KMS-11 (cell line): Measurements from ENCODE around the gene LRFN4.

Experiments used
- H2AFZ ChIP-seq: fragments of 200-600 bp; sonication (generic); 2 replicates; pipeline ENCODE4 v1.6.1; 2016; ENCODE audit warnings: antibody characterized with exemption, mixed run types, low read depth
- H3K27ac ChIP-seq: fragments of 200-600 bp; sonication (generic); 2 replicates; pipeline ENCODE4 v1.6.1; 2016; ENCODE audit warnings: mild to moderate bottlenecking, mixed run types
- H3K27me3 ChIP-seq: fragments of 200-600 bp; sonication (generic); 2 replicates; pipeline ENCODE4 v1.6.1; 2017; ENCODE audit warnings: mild to moderate bottlenecking, low read depth, mixed run types, moderate library complexity; ENCODE audit not compliant: insufficient read depth
- H3K36me3 ChIP-seq: fragments of 200-600 bp; sonication (generic); 2 replicates; pipeline ENCODE4 v1.6.1; 2017; ENCODE audit warnings: mild to moderate bottlenecking, mixed run types; ENCODE audit not compliant: insufficient read depth
- H3K4me1 ChIP-seq: fragments of 200-600 bp; sonication (generic); 2 replicates; pipeline ENCODE4 v1.6.1; 2016; ENCODE audit warnings: mild to moderate bottlenecking, low read depth, mixed run types; ENCODE audit not compliant: poor library complexity, severe bottlenecking
- H3K4me2 ChIP-seq: fragments of 200-600 bp; sonication (generic); 2 replicates; pipeline ENCODE4 v1.7.0; 2016; ENCODE audit warnings: mild to moderate bottlenecking, mixed run types
- H3K4me3 ChIP-seq: fragments of 200-600 bp; sonication (generic); IDR thresholded peaks from 2 replicates; pipeline ENCODE4 v1.6.1; 2017; ENCODE audit warnings: low read depth, low read length, mixed read lengths; ENCODE audit not compliant: insufficient read depth
- H3K79me2 ChIP-seq: fragments of 200-600 bp; sonication (generic); 2 replicates; pipeline ENCODE4 v1.6.1; 2016; ENCODE audit warnings: low read depth, mixed run types; ENCODE audit not compliant: insufficient read depth
- H3K9ac ChIP-seq: fragments of 200-600 bp; sonication (generic); 2 replicates; pipeline ENCODE4 v1.6.1; 2016; ENCODE audit warnings: mild to moderate bottlenecking, mixed run types
- H4K20me1 ChIP-seq: fragments of 200-600 bp; sonication (generic); 2 replicates; pipeline ENCODE4 v1.6.1; 2016; ENCODE audit warnings: mild to moderate bottlenecking, mixed run types; ENCODE audit not compliant: insufficient read depth
- CTCF ChIP-seq: fragments of 200-600 bp; sonication (generic); conservative IDR thresholded peaks from 2 replicates; pipeline ENCODE4 v1.6.1; 2017; ENCODE audit warnings: low read depth, mild to moderate bottlenecking, antibody characterized with exemption, low read length, moderate library complexity, mixed read lengths

Gene LRFN4

DNA sequence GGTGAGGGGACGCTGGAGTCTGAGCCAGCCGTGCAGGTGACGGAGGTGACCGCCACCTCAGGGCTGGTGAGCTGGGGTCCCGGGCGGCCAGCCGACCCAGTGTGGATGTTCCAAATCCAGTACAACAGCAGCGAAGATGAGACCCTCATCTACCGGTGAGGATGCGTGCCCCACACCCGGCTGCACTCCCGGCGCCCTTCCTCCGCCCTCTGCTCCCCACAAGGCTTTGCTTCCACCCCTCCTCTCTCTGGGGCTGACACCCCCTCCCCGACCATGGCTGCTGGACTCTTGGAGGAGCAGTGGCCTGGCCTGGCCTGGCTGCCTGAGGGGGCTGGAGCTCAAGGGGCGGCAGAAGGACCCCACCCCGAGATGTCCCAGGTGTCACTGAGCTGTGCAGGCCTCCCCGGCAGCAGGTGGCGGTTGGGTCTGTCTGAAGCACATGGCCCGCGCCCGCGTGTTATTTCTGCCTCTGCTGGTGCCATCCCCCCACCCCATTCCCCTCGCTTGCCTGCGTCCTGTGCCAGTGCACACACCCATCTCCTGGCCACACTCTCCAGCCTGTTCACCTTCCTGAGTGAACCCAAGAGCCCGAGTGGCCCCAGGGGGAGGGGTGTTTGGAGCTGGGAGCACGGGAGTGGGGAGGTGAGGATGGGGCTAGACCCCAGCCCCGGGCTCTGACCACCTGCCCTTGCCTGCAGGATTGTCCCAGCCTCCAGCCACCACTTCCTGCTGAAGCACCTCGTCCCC is 2.2 kb downstream of the LRFN4 start:
- no peak for TF ChIP-seq CTCF
- H3K4me2 ChIP-seq, result no peak overlapping the region

DNA sequence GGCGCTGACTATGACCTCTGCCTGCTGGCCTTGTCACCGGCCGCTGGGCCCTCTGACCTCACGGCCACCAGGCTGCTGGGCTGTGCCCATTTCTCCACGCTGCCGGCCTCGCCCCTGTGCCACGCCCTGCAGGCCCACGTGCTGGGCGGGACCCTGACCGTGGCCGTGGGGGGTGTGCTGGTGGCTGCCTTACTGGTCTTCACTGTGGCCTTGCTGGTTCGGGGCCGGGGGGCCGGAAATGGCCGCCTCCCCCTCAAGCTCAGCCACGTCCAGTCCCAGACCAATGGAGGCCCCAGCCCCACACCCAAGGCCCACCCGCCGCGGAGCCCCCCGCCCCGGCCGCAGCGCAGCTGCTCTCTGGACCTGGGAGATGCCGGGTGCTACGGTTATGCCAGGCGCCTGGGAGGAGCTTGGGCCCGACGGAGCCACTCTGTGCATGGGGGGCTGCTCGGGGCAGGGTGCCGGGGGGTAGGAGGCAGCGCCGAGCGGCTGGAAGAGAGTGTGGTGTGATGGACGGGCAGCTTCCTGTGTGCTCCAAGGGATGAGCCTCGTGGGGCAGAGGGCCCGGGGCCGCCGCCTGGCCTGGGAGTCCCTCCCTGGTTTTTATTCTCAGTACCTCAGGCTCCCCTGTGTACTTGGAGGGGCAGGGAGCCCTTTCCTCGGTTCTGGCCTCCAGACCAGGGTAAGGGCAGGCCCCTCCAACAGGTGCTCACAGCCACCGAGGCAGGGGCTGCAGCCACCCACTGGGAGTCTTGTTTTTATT is 3.0 kb downstream of the LRFN4 start:
- Histone ChIP-seq H3K36me3 (no peaks in the 10 kb centered on the region), H3K79me2 (peaks cover 9% of the 10 kb centered on the region; the same call in 1 of the 2 replicates), H4K20me1 (no peaks in the 10 kb centered on the region), H3K27me3 (no peaks in the 10 kb centered on the region), H3K9ac (no peak overlapping the region), H3K4me1 (peaks cover 10% of the 10 kb centered on the region), H3K27ac (no peak overlapping the region), H3K4me3 (no peak overlapping the region), H2AFZ (no peak overlapping the region), H3K4me2 (no peak overlapping the region)
- TF ChIP-seq CTCF, result no peak

More for the DNA sequence above, 2.2 kb downstream of the LRFN4 start:
- H2AFZ ChIP-seq, result no peak overlapping the region
- no peaks in the 10 kb centered on the region for H4K20me1 ChIP-seq
- no peak overlapping the region for H3K27ac ChIP-seq
- H3K9ac ChIP-seq, result no peak overlapping the region
- H3K79me2 ChIP-seq, result peaks cover 9% of the 10 kb centered on the region; the same call in 1 of the 2 replicates
- H3K27me3 ChIP-seq, result no peaks in the 10 kb centered on the region
- H3K4me3 ChIP-seq, result no peak overlapping the region
- H3K4me1 ChIP-seq, result peaks cover 10% of the 10 kb centered on the region
- H3K36me3 ChIP-seq, result no peaks in the 10 kb centered on the region

DNA sequence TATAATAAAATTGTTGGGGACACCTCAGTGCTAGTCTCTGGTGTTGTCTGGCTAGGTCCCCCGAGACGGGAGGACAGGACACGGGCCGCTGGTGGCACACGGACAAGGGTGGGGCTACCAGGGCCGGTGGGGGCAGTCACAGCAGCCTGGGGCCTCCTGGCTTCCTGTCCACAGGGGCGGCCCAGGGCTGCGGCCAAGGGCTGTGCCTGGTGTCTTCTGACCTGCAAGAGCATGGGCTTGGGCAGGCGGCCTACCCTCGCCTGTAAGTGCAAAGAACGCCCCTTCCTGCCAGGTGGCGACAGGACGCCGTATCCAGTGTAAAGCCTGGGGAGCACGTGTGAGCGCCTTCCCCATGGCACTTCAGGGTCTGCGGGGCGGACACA is 3.6 kb downstream of the LRFN4 start:
- peaks cover 9% of the 10 kb centered on the region; the same call in 1 of the 2 replicates for H3K79me2 ChIP-seq
- H3K4me1 ChIP-seq, result peaks cover 5% of the 10 kb centered on the region
- H2AFZ ChIP-seq, result no peak overlapping the region
- H3K27ac ChIP-seq, result no peak overlapping the region
- no peaks in the 10 kb centered on the region for H3K27me3 ChIP-seq
- H3K4me3 ChIP-seq, result no peak overlapping the region
- H4K20me1 ChIP-seq, result no peaks in the 10 kb centered on the region
- H3K4me2 ChIP-seq, result no peak overlapping the region
- no peak overlapping the region for H3K9ac ChIP-seq
- TF ChIP-seq CTCF, result no peak
- no peaks in the 10 kb centered on the region for H3K36me3 ChIP-seq

GRCh38 chr11:66861038-66861773 is 4.3 kb downstream of the LRFN4 start:
- no peaks in the 10 kb centered on the region for H3K27me3 ChIP-seq
- no peak for TF ChIP-seq CTCF
- no peak overlapping the region for H3K4me3 ChIP-seq
- no peak overlapping the region for H2AFZ ChIP-seq
- no peak overlapping the region for H3K27ac ChIP-seq
- H3K4me2 ChIP-seq, result no peak overlapping the region
- H4K20me1 ChIP-seq, result no peaks in the 10 kb centered on the region
- peaks cover 9% of the 10 kb centered on the region; the same call in 1 of the 2 replicates for H3K79me2 ChIP-seq
- H3K9ac ChIP-seq, result no peak overlapping the region
- H3K4me1 ChIP-seq, result peaks cover 4% of the 10 kb centered on the region
- no peaks in the 10 kb centered on the region for H3K36me3 ChIP-seq
